Measurements from ENCODE around the gene ZBTB20. TPM values are rescaled to one million over a fixed set of nuclear protein-coding genes. Genes with fewer than 3 reads are reported as not detected.

The ZBTB20 gene
- total and polyA plus RNA-seq, 10 of the 15 experiments (the other 5 are each of a cell fraction or from before 2014, with no cell fraction given) = 0.20 to 5.5 (median 2.2) TPM

- TF ChIP-seq CTCF (IDR thresholded peaks at IDR 0.05 in 2 of 3, conservative IDR thresholded peaks at IDR 0.05 in 1 of 3; ENCODE audit: control insufficient read depth in 2 of 3, extremely low read depth in 1 of 3, insufficient read depth in 1 of 3, low read depth in 3 of 3, low read length in 3 of 3) = no peak
Measured at GRCh38 chr3:114904633-114905032, 242.5 kb downstream of the ZBTB20 start (continued).

- in situ Hi-C loops (cut with MboI) (no loop called here), intact Hi-C loops (cut with micrococcal nuclease; ENCODE audit: unreplicated experiment) (no loop called here)
- FAIRE-seq (no peak), DNase-seq (ENCODE audit: low read depth, low spot score) (no peak), ATAC-seq (peak; percentile 29; the same call in 2 of the 3 replicates)
- H3K9me3 ChIP-seq (replicated peaks; ENCODE audit: control insufficient read depth, insufficient read depth, low read length) = no peaks in the 10 kb centered on the region
- no peak overlapping the region for H3K27ac ChIP-seq (ENCODE audit: control insufficient read depth, insufficient read depth)
- no peak overlapping the region for H3K9ac ChIP-seq (ENCODE audit: control insufficient read depth, insufficient read depth, low read length)
- POLR2A ChIA-PET = no interaction called here
- H3K4me3 ChIP-seq = no peak overlapping the region
- no peak overlapping the region for H3K4me2 ChIP-seq (ENCODE audit: control insufficient read depth, insufficient read depth)
- H3K36me3 ChIP-seq (ENCODE audit: control insufficient read depth in 2 of 2, insufficient read depth in 2 of 2, low read length in 1 of 2) = no peaks in the 10 kb centered on the region
- no peaks in the 10 kb centered on the region for H4K20me1 ChIP-seq (ENCODE audit: control insufficient read depth, insufficient read depth)
- no peaks in the 10 kb centered on the region for H3K27me3 ChIP-seq (replicated peaks in 1 of 2; ENCODE audit: control insufficient read depth in 2 of 2, insufficient read depth in 2 of 2, low read length in 1 of 2)
- no peaks in the 10 kb centered on the region for H3K79me2 ChIP-seq (ENCODE audit: control insufficient read depth, insufficient read depth, low read length)
- WGBS (ENCODE audit: insufficient coverage, insufficient replicate concordance, low lambda C conversion rate, missing lambda C conversion rate) = 83% methylated on average over 1 of the region's 1 CpG
- H3K4me1 ChIP-seq (ENCODE audit: control insufficient read depth, insufficient read depth, low read length) = no peaks in the 10 kb centered on the region
- RAD21 ChIA-PET (ENCODE audit: unreplicated experiment) = no interaction called here
- no peak overlapping the region for H2AFZ ChIP-seq (ENCODE audit: control insufficient read depth, low read depth, low read length)
- BruUV-seq (replicated peaks) = no TSS peak
- SMC1A ChIA-PET (ENCODE audit: uncharacterized antibody, unreplicated experiment) = interaction anchor here (0.6 kb wide), 1 partner anchor 445 kb away, joined by 3 read pairs; no protein-coding TSS in a partner anchor
- TF ChIP-seq CEBPZ (IDR thresholded peaks at IDR 0.05; ENCODE audit: low read depth, low read length) = no peak
- CTCF ChIA-PET = no interaction called here
Measured at GRCh38 chr3:114903213-114903612, 243.9 kb downstream of the ZBTB20 start.
